ENCODE measurements around the gene KANSL3. TPM values are rescaled to one million over a fixed set of nuclear protein-coding genes. Genes with fewer than 3 reads are reported as not detected.

KANSL3 gene
- total RNA-seq, 2 donors from 2014 or later: 51.4 to 53.6 TPM

DNA sequence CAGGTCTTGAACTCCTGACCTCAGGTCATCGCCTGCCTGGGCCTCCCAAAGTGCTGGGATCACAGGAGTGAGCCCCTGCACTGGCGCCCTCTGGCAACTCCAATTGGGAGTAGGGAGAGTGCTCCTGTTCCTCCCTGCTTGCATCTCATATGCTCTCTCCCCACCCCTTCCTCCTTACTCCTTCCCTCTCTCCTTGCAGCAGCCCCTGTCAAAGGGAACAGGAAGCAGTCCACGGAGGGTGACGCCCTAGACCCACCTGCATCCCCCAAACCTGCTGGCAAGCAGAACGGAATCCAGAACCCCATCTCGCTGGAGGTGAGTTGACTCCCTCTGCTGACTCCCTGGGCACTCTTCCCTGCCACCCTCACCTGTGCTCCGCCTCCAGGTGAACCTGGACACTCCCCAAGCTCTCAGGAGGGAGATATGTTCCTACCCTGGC, 90.9 kb downstream of the KANSL3 start:
- Mint-ChIP-seq H3K9me3 (no peaks in the 10 kb centered on the region), H3K36me3 (peaks cover 4 to 52% of the 10 kb centered on the region in 2 donors), H3K27ac (peak overlapping the region in 1 of 2 donors; percentile 90)
- DNase-seq (ENCODE audit: low spot score in 2 of 2) (peak in 1 of 2 donors; percentile 54), ATAC-seq (no peak)

GRCh38 chr2:96546797-96547196, 91.3 kb downstream of the KANSL3 start:
- ATAC-seq: peak in 1 of 2 donors; percentile 50
- Mint-ChIP-seq H3K9me3 (no peaks in the 10 kb centered on the region), H3K36me3 (peaks cover 4 to 54% of the 10 kb centered on the region in 2 donors), H3K27ac (peak overlapping the region; percentile 66 to 90)
- DNase-seq (ENCODE audit: low spot score in 2 of 2): peak in 1 of 2 donors; percentile 64

- Mint-ChIP-seq H3K36me3 (peaks cover 4 to 58% of the 10 kb centered on the region in 2 donors), H3K27ac (peak overlapping the region; percentile 66 to 90), H3K9me3 (no peaks in the 10 kb centered on the region)
- ATAC-seq: peak; percentile 12 to 79
- DNase-seq (ENCODE audit: low spot score in 2 of 2): peak in 1 of 2 donors; percentile 67
Measured at GRCh38 chr2:96546321-96546720, 91.8 kb downstream of the KANSL3 start.

Other genes with a start within 250 kb of the KANSL3 start
- 1 to 10 TPM in 1 of 2 donors, under 1 TPM in 1; 0.14 to 2.2 TPM for gene NEURL3, start 133.0 kb downstream of the KANSL3 start, total RNA-seq
- 100 to 1,000 TPM in 1 of 2 donors, 10 to 100 TPM in 1; 51.5 to 348 TPM for gene ARID5A, start 101.6 kb downstream of the KANSL3 start, total RNA-seq
- not detected for gene FER1L5, start 4.5 kb upstream of the KANSL3 start, total RNA-seq
- 1 to 10 TPM; 5.1 to 6.3 TPM for gene LMAN2L, start 101.8 kb upstream of the KANSL3 start, total RNA-seq
- gene CNNM4, start 122.6 kb upstream of the KANSL3 start, total RNA-seq: 1 to 10 TPM; 8.7 to 8.9 TPM
- 10 to 100 TPM; 15.0 to 18.8 TPM for gene CNNM3, start 178.0 kb upstream of the KANSL3 start, total RNA-seq
- gene ANKRD23, start 205.7 kb upstream of the KANSL3 start, total RNA-seq: 1 to 10 TPM; 3.7 to 6.8 TPM
- 10 to 100 TPM; 23.8 to 39.2 TPM for gene ANKRD39, start 219.7 kb upstream of the KANSL3 start, total RNA-seq
- gene SEMA4C, start 231.8 kb upstream of the KANSL3 start, total RNA-seq: 10 to 100 TPM in 1 of 2 donors, 1 to 10 TPM in 1; 6.8 to 10.8 TPM